ENCODE measurements around the gene PGA5.
"Not testable (repeated sequence)": the region's sequence is repeated elsewhere in the genome, so short reads cannot be mapped to it uniquely, and the experiment has no call there.

DNA sequence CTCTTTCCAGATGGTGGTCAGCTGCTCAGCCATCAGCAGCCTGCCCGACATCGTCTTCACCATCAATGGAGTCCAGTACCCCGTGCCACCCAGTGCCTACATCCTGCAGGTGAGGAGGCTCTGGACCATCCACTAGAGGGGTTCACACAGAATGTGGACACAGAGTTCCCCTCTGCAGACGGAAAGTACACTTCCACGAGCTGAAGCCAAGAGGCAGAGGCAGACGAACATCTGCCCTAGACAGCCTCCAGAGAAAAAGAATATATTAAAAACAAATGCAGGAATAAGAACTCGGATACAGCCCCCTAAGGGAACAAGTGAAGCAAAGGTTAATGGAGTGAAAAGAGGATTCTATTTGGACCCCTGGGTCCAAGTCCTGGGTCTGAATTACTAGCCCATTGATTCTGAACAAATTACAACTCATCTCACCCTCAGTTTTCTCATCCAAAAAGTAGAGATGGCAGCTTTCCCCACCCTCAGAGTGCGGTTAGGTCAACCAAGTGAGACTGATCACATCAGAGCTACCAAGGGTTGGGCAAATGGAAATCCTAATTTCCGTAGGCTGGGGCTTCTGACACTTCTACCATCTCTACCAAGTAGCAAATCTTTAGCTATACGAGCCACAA lies 29.5 kb upstream of the PGA5 start:
- TF ChIP-seq, protein P1, sequence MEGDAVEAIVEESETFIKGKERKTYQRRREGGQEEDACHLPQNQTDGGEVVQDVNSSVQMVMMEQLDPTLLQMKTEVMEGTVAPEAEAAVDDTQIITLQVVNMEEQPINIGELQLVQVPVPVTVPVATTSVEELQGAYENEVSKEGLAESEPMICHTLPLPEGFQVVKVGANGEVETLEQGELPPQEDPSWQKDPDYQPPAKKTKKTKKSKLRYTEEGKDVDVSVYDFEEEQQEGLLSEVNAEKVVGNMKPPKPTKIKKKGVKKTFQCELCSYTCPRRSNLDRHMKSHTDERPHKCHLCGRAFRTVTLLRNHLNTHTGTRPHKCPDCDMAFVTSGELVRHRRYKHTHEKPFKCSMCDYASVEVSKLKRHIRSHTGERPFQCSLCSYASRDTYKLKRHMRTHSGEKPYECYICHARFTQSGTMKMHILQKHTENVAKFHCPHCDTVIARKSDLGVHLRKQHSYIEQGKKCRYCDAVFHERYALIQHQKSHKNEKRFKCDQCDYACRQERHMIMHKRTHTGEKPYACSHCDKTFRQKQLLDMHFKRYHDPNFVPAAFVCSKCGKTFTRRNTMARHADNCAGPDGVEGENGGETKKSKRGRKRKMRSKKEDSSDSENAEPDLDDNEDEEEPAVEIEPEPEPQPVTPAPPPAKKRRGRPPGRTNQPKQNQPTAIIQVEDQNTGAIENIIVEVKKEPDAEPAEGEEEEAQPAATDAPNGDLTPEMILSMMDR (IDR thresholded peaks at IDR 0.05): not testable (repeated sequence)
- TF ChIP-seq ZFX (IDR thresholded peaks at IDR 0.05; ENCODE audit: borderline replicate concordance): not testable (repeated sequence)

Measured in 22Rv1 (cell line).